ENCODE measurements around the gene DOCK4.

- TF ChIP-seq MAX (IDR thresholded peaks at IDR 0.05) (no peak), MAFK (IDR thresholded peaks at IDR 0.05; ENCODE audit: low read depth, low read length) (no peak), CTCF (IDR thresholded peaks at IDR 0.05; ENCODE audit: control extremely low read depth in 1 of 3, insufficient read depth in 1 of 3, low read depth in 1 of 3, low read length in 3 of 3) (no peak), CTBP2 (IDR thresholded peaks at IDR 0.05; ENCODE audit: borderline replicate concordance, insufficient read depth, insufficient read length, low read length) (no peak), POU5F1 (IDR thresholded peaks at IDR 0.05; ENCODE audit: low read depth, low read length) (no peak), CHD2 (IDR thresholded peaks at IDR 0.05; ENCODE audit: low read length) (no peak), POLR2A (IDR thresholded peaks at IDR 0.05; ENCODE audit: control extremely low read depth in 1 of 2, low read depth in 2 of 2, low read length in 2 of 2) (no peak)
Measured at GRCh38 chr7:111869280-111869679, 336.9 kb downstream of the DOCK4 start.

All from H1 (cell line).